Ishikawa (cell line): ENCODE results near the gene INPP4B.

Source experiments
- CEBPB ChIP-seq: IDR thresholded peaks from 2 replicates; pipeline ENCODE4 v1.6.1; 2012
- CREB1 ChIP-seq: IDR thresholded peaks from 2 replicates; pipeline ENCODE4 v1.6.1; 2012; ENCODE audit warnings: low read depth
- EGR1 ChIP-seq: IDR thresholded peaks from 2 replicates; pipeline ENCODE4 v1.6.1; 2012
- EP300 ChIP-seq: IDR thresholded peaks from 2 replicates; pipeline ENCODE4 v1.6.1; 2012; ENCODE audit warnings: borderline replicate concordance
- FOXM1 ChIP-seq: IDR thresholded peaks from 2 replicates; pipeline ENCODE4 v1.6.1; 2012; ENCODE audit warnings: low read depth, borderline replicate concordance
- MAX ChIP-seq: IDR thresholded peaks from 2 replicates; pipeline ENCODE4 v1.6.1; 2012
- NFIC ChIP-seq: IDR thresholded peaks from 2 replicates; pipeline ENCODE4 v1.6.1; 2012
- RAD21 ChIP-seq: IDR thresholded peaks from 2 replicates; pipeline ENCODE4 v1.6.1; 2012; ENCODE audit warnings: low read depth
- REST ChIP-seq: IDR thresholded peaks from 2 replicates; pipeline ENCODE4 v1.6.1; 2012; ENCODE audit warnings: low read depth, mild to moderate bottlenecking
- TAF1 ChIP-seq: IDR thresholded peaks from 2 replicates; pipeline ENCODE4 v1.6.1; 2012; ENCODE audit warnings: low read depth, mild to moderate bottlenecking
- TCF12 ChIP-seq: IDR thresholded peaks from 2 replicates; pipeline ENCODE4 v1.6.1; 2012; ENCODE audit warnings: low read depth
- TEAD4 ChIP-seq: IDR thresholded peaks from 2 replicates; pipeline ENCODE4 v1.6.1; 2012
- USF1 ChIP-seq: IDR thresholded peaks from 2 replicates; pipeline ENCODE4 v1.6.1; 2012
- YY1 ChIP-seq: IDR thresholded peaks from 2 replicates; pipeline ENCODE4 v1.6.1; 2012; ENCODE audit warnings: low read depth
- ZBTB7A ChIP-seq: IDR thresholded peaks from 2 replicates; pipeline ENCODE4 v1.6.1; 2012; ENCODE audit warnings: low read depth

The INPP4B gene

GRCh38 chr4:142191901-142192300 lies 654.2 kb downstream of the INPP4B start:
- TF ChIP-seq FOXM1: no peak
- no peak for TF ChIP-seq TCF12
- no peak for TF ChIP-seq TAF1
- no peak for TF ChIP-seq NFIC
- no peak for TF ChIP-seq TEAD4

GRCh38 chr4:142181021-142181420 lies 665.1 kb downstream of the INPP4B start:
- TF ChIP-seq TAF1 (no peak), TEAD4 (no peak), FOXM1 (no peak), YY1 (no peak), EP300 (no peak), REST (no peak), TCF12 (no peak), CEBPB (no peak), NFIC (no peak), ZBTB7A (no peak), MAX (no peak), EGR1 (no peak), RAD21 (no peak), CREB1 (no peak), USF1 (no peak)

- TF ChIP-seq EP300: no peak
- no peak for TF ChIP-seq TEAD4
- no peak for TF ChIP-seq CREB1
- no peak for TF ChIP-seq MAX
- TF ChIP-seq RAD21: no peak
- no peak for TF ChIP-seq USF1
- no peak for TF ChIP-seq TAF1
- TF ChIP-seq ZBTB7A: no peak
- TF ChIP-seq TCF12: no peak
- TF ChIP-seq NFIC: no peak
- no peak for TF ChIP-seq YY1
- no peak for TF ChIP-seq REST
- no peak for TF ChIP-seq CEBPB
- TF ChIP-seq EGR1: no peak
- TF ChIP-seq FOXM1: no peak
Observed at GRCh38 chr4:142169216-142169615, 676.9 kb downstream of the INPP4B start.

GRCh38 chr4:142168181-142168580 lies 677.9 kb downstream of the INPP4B start:
- TF ChIP-seq MAX (no peak), CREB1 (no peak), TEAD4 (no peak), CEBPB (no peak), FOXM1 (no peak), ZBTB7A (no peak), TCF12 (no peak), USF1 (no peak), NFIC (no peak), TAF1 (no peak), REST (no peak)
